Measurements from ENCODE around the gene LRRK1.
A peak's percentile ranks its signal among the peaks of the same experiment; 100 is the strongest.

LRRK1 gene

GRCh38 chr15:100913961-100914360 lies 5.2 kb upstream of the LRRK1 start:
- no peak for DNase-seq (ENCODE audit: low read depth, low spot score)
- Histone ChIP-seq H3K9ac (ENCODE audit: insufficient read length) (no peak overlapping the region), H3K36me3 (ENCODE audit: insufficient read depth, low read length) (no peaks in the 10 kb centered on the region), H3K4me3 (no peak overlapping the region), H3K9me3 (ENCODE audit: low read depth, low read length) (no peaks in the 10 kb centered on the region), H3K27ac (no peak overlapping the region)
- TF ChIP-seq POLR2AphosphoS5 (IDR thresholded peaks at IDR 0.05; ENCODE audit: borderline replicate concordance, low read depth, low read length) (no peak), EZH2 (IDR thresholded peaks at IDR 0.05) (no peak), FOXP2 (optimal IDR thresholded peaks at IDR 0.05; ENCODE audit: control extremely low read depth, extremely low read length, insufficient read depth) (no peak)

DNA sequence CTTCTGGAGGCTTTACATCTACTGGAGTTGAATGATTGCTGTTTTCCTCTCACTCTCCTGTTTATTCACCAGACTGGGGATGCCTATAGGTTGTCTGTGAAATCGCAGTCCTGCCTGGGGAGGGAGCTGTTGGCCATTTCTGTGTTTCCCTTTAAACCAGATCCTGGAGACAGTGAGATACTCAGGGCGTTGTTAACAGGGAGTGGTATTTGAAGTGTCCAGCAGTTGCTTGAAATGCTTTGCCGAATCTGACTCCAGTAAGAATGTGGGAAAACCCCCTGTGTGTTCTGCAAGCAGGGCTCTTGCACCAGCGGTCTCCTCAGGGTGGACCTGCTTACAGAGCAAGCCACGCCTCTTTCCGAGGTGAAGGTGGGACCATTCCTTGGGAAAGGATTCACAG lies 4.3 kb upstream of the LRRK1 start:
- Histone ChIP-seq H3K9me3 (ENCODE audit: low read depth, low read length) (no peaks in the 10 kb centered on the region), H3K4me3 (no peak overlapping the region), H3K9ac (ENCODE audit: insufficient read length) (no peak overlapping the region), H3K27ac (no peak overlapping the region), H3K36me3 (ENCODE audit: insufficient read depth, low read length) (no peaks in the 10 kb centered on the region)
- TF ChIP-seq EZH2 (IDR thresholded peaks at IDR 0.05): no peak
- TF ChIP-seq FOXP2 (optimal IDR thresholded peaks at IDR 0.05; ENCODE audit: control extremely low read depth, extremely low read length, insufficient read depth): no peak
- TF ChIP-seq POLR2AphosphoS5 (IDR thresholded peaks at IDR 0.05; ENCODE audit: borderline replicate concordance, low read depth, low read length): no peak
- DNase-seq (ENCODE audit: low read depth, low spot score): no peak

GRCh38 chr15:100918034-100918689 lies 995 bp upstream of the LRRK1 start:
- peak overlapping the region; percentile 69 for H3K9ac ChIP-seq (ENCODE audit: insufficient read length)

GRCh38 chr15:100919481-100920405 lies 586 bp downstream of the LRRK1 start:
- no peak for DNase-seq (ENCODE audit: low read depth, low spot score)
- Histone ChIP-seq H3K36me3 (ENCODE audit: insufficient read depth, low read length) (no peaks in the 10 kb centered on the region), H3K27ac (no peak overlapping the region), H3K9ac (ENCODE audit: insufficient read length) (no peak overlapping the region), H3K4me3 (peak overlapping the region; percentile 71), H3K9me3 (ENCODE audit: low read depth, low read length) (no peaks in the 10 kb centered on the region)
- no peak for TF ChIP-seq EZH2 (IDR thresholded peaks at IDR 0.05)
- TF ChIP-seq POLR2AphosphoS5 (IDR thresholded peaks at IDR 0.05; ENCODE audit: borderline replicate concordance, low read depth, low read length): no peak
- TF ChIP-seq FOXP2 (optimal IDR thresholded peaks at IDR 0.05; ENCODE audit: control extremely low read depth, extremely low read length, insufficient read depth): no peak

More at GRCh38 chr15:100918034-100918689, 995 bp upstream of the LRRK1 start:
- H3K4me3 ChIP-seq: peak overlapping the region; percentile 84
- TF ChIP-seq FOXP2 (optimal IDR thresholded peaks at IDR 0.05; ENCODE audit: control extremely low read depth, extremely low read length, insufficient read depth) (peak; percentile 45), EZH2 (IDR thresholded peaks at IDR 0.05) (no peak)
- H3K9me3 ChIP-seq (ENCODE audit: low read depth, low read length): no peaks in the 10 kb centered on the region
- no peak for DNase-seq (ENCODE audit: low read depth, low spot score)
- H3K27ac ChIP-seq: no peak overlapping the region
- no peaks in the 10 kb centered on the region for H3K36me3 ChIP-seq (ENCODE audit: insufficient read depth, low read length)

DNA sequence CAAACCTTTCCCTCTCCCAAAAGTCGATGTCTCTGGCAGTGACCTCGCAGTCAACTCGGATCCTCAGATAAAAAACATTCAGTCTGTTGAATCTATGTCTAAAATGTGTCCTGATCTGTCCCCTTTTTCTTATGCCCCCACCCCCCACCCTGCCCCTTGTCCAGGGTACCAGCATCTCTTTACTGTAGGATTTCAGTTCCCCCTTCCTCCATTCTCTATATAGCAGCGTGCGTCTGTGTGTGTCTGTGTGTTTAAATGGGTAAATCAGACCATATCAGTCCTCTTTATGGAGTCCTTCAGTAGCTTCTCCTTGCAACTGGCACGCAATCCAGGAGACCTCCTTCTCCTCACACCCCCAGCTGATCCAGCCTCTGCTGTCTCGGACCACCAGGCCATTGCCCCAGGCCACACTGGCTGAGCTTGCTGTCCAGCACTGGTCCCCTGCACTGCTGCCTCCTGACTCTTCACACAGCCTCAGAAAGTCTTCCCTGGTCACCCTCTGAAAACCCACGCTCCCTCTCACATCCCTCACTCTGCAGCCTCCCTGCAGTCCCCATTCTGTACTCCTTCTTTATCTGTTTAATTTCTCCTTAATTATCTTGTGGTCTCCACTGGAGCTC lies 1.5 kb downstream of the LRRK1 start:
- Histone ChIP-seq H3K27ac (no peak overlapping the region), H3K36me3 (ENCODE audit: insufficient read depth, low read length) (no peaks in the 10 kb centered on the region), H3K4me3 (no peak overlapping the region), H3K9ac (ENCODE audit: insufficient read length) (no peak overlapping the region), H3K9me3 (ENCODE audit: low read depth, low read length) (no peaks in the 10 kb centered on the region)
- no peak for DNase-seq (ENCODE audit: low read depth, low spot score)
- no peak for TF ChIP-seq POLR2AphosphoS5 (IDR thresholded peaks at IDR 0.05; ENCODE audit: borderline replicate concordance, low read depth, low read length)

GRCh38 chr15:100922192-100923040 lies 3.3 kb downstream of the LRRK1 start:
- Histone ChIP-seq H3K27ac (no peak overlapping the region), H3K36me3 (ENCODE audit: insufficient read depth, low read length) (no peaks in the 10 kb centered on the region), H3K9me3 (ENCODE audit: low read depth, low read length) (no peaks in the 10 kb centered on the region), H3K9ac (ENCODE audit: insufficient read length) (no peak overlapping the region), H3K4me3 (no peak overlapping the region)
- TF ChIP-seq POLR2AphosphoS5 (IDR thresholded peaks at IDR 0.05; ENCODE audit: borderline replicate concordance, low read depth, low read length) (no peak), EZH2 (IDR thresholded peaks at IDR 0.05) (no peak)
- no peak for DNase-seq (ENCODE audit: low read depth, low spot score)

DNA sequence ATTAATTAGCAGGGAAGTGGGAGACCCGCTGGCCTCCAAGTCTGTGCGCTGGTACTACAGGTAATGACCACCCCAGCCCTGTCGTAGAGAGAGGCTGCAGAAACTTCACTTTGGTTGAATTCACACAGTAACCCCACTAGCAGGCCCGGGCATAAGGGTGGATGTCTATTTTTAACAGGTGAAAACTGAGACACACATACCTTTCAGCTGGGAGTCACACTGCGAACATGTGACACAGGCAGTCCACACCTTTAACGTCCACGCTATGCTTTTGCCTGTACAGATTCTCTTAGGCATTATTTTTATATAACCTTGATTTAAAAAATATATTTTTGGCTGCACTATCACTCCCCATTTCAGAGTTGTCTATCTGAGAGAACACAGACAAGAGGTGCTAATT lies 3.9 kb downstream of the LRRK1 start:
- no peak overlapping the region for H3K4me3 ChIP-seq
- no peak overlapping the region for H3K9ac ChIP-seq (ENCODE audit: insufficient read length)
- TF ChIP-seq EZH2 (IDR thresholded peaks at IDR 0.05) (no peak), FOXP2 (optimal IDR thresholded peaks at IDR 0.05; ENCODE audit: control extremely low read depth, extremely low read length, insufficient read depth) (no peak), POLR2AphosphoS5 (IDR thresholded peaks at IDR 0.05; ENCODE audit: borderline replicate concordance, low read depth, low read length) (no peak)
- H3K27ac ChIP-seq: no peak overlapping the region
- H3K9me3 ChIP-seq (ENCODE audit: low read depth, low read length): no peaks in the 10 kb centered on the region
- H3K36me3 ChIP-seq (ENCODE audit: insufficient read depth, low read length): no peaks in the 10 kb centered on the region
- DNase-seq (ENCODE audit: low read depth, low spot score): no peak

GRCh38 chr15:100923902-100924301 lies 4.7 kb downstream of the LRRK1 start:
- no peaks in the 10 kb centered on the region for H3K9me3 ChIP-seq (ENCODE audit: low read depth, low read length)
- no peak overlapping the region for H3K4me3 ChIP-seq
- H3K36me3 ChIP-seq (ENCODE audit: insufficient read depth, low read length): no peaks in the 10 kb centered on the region
- TF ChIP-seq EZH2 (IDR thresholded peaks at IDR 0.05) (no peak), POLR2AphosphoS5 (IDR thresholded peaks at IDR 0.05; ENCODE audit: borderline replicate concordance, low read depth, low read length) (no peak), FOXP2 (optimal IDR thresholded peaks at IDR 0.05; ENCODE audit: control extremely low read depth, extremely low read length, insufficient read depth) (no peak)
- no peak overlapping the region for H3K9ac ChIP-seq (ENCODE audit: insufficient read length)
- DNase-seq (ENCODE audit: low read depth, low spot score): no peak
- no peak overlapping the region for H3K27ac ChIP-seq

All from SK-N-MC (cell line).